Measurements from ENCODE around the gene LARGE1.

LARGE1 gene

DNA sequence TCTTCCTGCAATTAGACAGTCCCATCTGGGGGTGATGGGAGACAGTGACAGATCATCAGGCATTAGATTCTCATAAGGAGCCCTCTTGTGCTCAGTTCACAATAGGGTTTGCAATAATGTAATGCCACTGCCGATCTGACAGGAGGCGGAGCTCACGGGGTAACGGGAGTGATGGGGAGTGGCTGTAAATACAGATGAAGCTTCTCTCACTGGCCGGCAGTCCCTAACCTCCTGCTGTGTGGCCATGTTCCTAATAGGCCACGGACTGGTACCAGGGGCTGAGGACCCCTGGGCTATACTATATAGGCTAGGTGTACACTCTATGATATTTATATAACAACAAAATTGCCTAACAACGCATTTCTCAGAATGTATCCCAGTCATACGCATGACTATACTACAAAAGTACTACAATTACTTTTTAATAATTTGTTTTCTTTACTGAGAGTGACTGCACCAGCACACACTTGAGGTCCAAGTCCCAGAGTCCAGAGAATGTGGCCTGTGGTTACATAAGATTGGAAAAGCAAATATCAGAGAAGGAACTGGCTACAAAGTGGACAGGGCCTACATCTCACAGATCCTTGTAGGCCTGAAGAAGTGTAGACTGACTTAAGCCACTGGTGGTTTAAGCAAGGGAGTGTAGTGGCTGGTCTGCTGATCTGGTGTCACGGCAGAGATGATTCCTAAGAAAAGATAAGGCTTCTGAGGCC lies 200.0 kb downstream of the LARGE1 start:
- DNase-seq (ENCODE audit: insufficient read length, low spot score) (no peak), FAIRE-seq (no peak)
- TF ChIP-seq, protein P1, sequence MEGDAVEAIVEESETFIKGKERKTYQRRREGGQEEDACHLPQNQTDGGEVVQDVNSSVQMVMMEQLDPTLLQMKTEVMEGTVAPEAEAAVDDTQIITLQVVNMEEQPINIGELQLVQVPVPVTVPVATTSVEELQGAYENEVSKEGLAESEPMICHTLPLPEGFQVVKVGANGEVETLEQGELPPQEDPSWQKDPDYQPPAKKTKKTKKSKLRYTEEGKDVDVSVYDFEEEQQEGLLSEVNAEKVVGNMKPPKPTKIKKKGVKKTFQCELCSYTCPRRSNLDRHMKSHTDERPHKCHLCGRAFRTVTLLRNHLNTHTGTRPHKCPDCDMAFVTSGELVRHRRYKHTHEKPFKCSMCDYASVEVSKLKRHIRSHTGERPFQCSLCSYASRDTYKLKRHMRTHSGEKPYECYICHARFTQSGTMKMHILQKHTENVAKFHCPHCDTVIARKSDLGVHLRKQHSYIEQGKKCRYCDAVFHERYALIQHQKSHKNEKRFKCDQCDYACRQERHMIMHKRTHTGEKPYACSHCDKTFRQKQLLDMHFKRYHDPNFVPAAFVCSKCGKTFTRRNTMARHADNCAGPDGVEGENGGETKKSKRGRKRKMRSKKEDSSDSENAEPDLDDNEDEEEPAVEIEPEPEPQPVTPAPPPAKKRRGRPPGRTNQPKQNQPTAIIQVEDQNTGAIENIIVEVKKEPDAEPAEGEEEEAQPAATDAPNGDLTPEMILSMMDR (IDR thresholded peaks at IDR 0.05; ENCODE audit: insufficient read depth, missing control alignments): no peak

DNA sequence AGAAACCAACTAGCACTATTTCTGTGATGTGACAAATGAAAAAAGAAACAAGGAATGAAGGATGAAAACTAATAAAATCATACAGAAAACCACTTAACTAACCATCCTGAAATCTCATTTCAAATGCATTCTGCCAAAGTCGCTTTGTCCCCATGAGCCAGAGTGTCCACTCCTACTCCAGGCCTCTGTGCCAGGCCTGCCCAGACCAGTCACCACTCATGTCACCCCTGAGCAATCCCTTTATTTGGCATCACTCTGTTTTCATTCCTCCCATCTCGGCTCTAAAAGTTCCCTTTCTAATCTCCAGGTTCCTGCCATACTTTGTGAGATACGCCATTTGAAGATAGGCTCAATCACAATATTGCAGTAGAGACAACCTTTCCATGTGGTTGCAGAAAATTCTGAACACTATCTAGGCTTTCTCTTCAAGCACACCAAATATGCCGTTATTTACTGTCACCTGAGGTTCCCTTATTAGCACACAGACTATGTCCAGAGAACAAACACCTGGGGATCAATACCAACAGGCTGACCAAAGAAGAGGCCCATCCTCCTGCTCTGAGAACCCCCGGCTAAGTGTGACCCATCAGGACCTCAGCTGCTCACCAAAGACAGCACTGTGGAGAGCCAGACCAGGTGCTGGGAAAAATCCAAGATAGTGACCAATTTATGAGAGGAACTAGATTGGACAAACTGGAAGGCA lies 202.4 kb downstream of the LARGE1 start:
- no peak for DNase-seq (ENCODE audit: insufficient read length, low spot score)
- TF ChIP-seq, protein P1 (IDR thresholded peaks at IDR 0.05; ENCODE audit: insufficient read depth, missing control alignments): no peak
- no peak for FAIRE-seq

DNA sequence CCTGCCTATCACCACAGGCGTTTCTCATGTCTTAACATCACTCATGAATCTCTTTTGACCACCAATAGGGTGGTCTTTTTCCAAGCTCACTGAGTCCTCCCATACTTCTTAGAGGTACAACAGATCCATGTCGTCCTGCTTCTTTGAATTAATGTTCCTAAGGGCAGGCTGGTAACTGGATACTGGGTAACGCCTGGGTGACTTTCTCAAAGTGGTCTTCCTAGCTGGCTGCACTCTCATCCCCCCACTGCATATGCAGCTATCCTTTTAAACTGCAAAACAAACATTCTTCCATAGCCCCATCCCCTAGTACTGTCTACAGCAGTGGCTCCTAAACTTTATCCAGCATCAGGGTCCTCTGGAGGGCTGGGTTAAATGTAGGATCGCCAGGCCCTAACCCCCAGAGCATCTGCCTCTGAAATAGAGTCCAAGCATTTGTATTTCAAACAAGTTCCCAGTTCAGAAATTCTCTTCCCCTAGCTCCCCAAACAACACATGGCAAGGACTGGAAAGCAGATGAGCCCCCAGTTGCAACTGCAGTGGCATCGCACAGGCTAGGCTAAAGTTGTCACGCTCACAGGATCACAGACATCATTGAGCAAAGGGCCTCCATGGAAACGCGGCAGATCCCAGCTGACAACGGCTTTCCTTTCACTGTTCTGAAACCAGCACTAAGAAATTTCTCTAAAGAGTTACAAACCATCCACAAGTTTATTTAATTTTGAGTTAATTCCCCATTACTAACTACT lies 204.9 kb downstream of the LARGE1 start:
- DNase-seq (ENCODE audit: insufficient read length, low spot score) (no peak), FAIRE-seq (no peak)
- TF ChIP-seq, protein P1 (IDR thresholded peaks at IDR 0.05; ENCODE audit: insufficient read depth, missing control alignments): no peak

DNA sequence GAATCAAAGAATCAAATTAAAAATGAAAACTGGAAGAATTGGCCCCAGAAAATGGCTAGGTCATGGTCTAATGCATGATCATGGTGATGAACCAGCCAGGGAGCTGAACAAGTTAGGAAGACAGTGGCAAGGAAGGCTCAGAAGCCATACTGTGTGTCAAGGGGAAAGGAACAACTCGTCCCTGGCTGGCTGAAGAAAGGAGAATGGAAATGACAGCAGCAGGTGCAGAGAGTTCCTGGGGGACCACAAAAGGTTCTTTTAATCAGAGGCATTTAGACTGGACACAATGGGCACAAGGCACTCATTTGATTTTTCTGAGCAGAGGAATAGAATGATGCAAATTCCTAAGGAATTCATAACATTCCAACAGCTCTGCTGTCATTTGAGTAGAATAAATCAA lies 209.9 kb downstream of the LARGE1 start:
- TF ChIP-seq, protein P1 (IDR thresholded peaks at IDR 0.05; ENCODE audit: insufficient read depth, missing control alignments): no peak
- no peak for DNase-seq (ENCODE audit: insufficient read length, low spot score)
- FAIRE-seq: no peak

DNA sequence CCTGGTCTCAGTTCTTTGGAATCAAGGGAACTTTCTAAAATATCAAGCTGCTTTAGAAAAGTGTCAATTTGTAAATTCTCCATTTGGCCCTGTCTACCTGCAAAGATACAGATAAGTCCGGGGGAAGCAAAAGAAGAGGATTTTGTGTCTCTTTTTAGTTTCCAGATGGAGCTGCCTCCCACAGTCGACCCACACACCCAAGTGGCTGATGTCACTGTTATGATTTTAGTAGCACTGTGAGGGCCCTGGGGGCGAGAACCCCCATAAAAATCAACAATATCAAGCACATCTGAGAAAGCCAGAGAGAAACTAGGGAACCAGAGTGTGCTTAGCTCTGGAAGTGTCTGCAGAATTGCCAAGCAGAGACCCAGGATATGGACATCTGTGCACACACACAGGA lies 212.7 kb downstream of the LARGE1 start:
- DNase-seq (ENCODE audit: insufficient read length, low spot score): no peak
- no peak for FAIRE-seq
- TF ChIP-seq, protein P1 (IDR thresholded peaks at IDR 0.05; ENCODE audit: insufficient read depth, missing control alignments): no peak

DNA sequence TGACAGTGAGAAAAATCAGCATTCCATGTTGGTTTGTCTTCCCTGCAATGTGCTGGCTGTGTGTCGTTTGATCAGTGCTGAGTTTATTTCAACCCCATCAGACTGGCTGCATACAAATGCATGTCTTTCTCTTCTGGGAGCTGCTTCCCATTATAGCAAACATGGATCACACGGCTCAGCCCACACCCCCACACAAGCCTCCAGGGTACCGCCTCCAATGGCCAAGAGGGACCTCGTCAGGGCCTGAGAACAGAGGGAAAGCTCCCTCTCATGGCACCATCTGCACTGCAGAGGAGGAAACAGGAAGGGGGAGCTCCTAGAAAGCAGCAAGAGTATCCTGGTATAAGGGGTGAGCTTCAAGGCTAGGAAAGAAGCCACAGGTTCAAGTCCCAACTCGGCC lies 214.2 kb downstream of the LARGE1 start:
- TF ChIP-seq, protein P1 (IDR thresholded peaks at IDR 0.05; ENCODE audit: insufficient read depth, missing control alignments): no peak
- FAIRE-seq (no peak), DNase-seq (ENCODE audit: insufficient read length, low spot score) (no peak)
